Measurements from ENCODE around the gene PLPP3.

- TF ChIP-seq CTCF (conservative IDR thresholded peaks at IDR 0.05; ENCODE audit: low read depth, low read length) (no peak), EZH2 (IDR thresholded peaks at IDR 0.05; ENCODE audit: borderline replicate concordance, low read depth, low read length, poor library complexity, severe bottlenecking) (no peak)
These were observed 70.8 kb downstream of the PLPP3 start for GRCh38 chr1:56508523-56508983.

Data from A673 (cell line).